Endothelial cell of umbilical vein (primary cell): ENCODE results near the gene SRPX. TPM values are rescaled to one million over a fixed set of nuclear protein-coding genes. Genes with fewer than 3 reads are reported as not detected.
A peak's percentile ranks its signal among the peaks of the same experiment; 100 is the strongest.

Experiments used
- BruUV-seq: library from RNA; stranded (reverse); fragments of 400-500 nt; replicated peaks from 2 replicates; lab custom pipeline; 2021; lab: Mats Ljungman, UMichigan
- CTCF ChIA-PET: fragments of 300-600, 350-600 bp; sonication (Branson Sonifier 250); formaldehyde crosslinking; loops from one replicate; lab custom pipeline; 2021; ENCODE audit warnings: antibody characterized with exemption, inconsistent platforms; lab: Charles Lee
- POLR2A ChIA-PET: fragments of 300-600, 350-600 bp; sonication (Branson Sonifier 250); formaldehyde crosslinking; loops from one replicate; lab custom pipeline; 2021; ENCODE audit warnings: antibody characterized with exemption, inconsistent platforms; lab: Charles Lee
- DNase-seq: peaks from one replicate; pipeline ENCODE4 v3.0.0-alpha.2; 2011; ENCODE audit warnings: low read depth, low spot score
- FAIRE-seq: peaks from 2 replicates; lab custom pipeline; 2011; peaks lifted over from hg19 to GRCh38; lab: Jason Lieb, UNC
- H2AFZ ChIP-seq: 2 replicates; pipeline ENCODE4 v1.6.0; 2012; ENCODE audit warnings: low read depth, low read length, control low read depth, inconsistent platforms
- H3K27ac ChIP-seq: 2 replicates; pipeline ENCODE4 v1.5.1; 2011; ENCODE audit warnings: low read depth, mild to moderate bottlenecking, control low read depth, low read length, moderate library complexity; ENCODE audit not compliant: insufficient read depth
- H3K27me3 ChIP-seq, 2 experiments: 2 replicates each; pipeline versions ENCODE4 v1.6.0 to v1.6.1; 2011; ENCODE audit warnings: low read length in 2 of 2, mixed read lengths in 1 of 2; ENCODE audit not compliant: control insufficient read depth in 2 of 2, insufficient read depth in 2 of 2
- H3K36me3 ChIP-seq, 2 experiments: 2 replicates in 1 of 2; 3 replicates in 1 of 2; pipeline ENCODE4 v1.5.1; 2011; ENCODE audit warnings: low read length in 2 of 2, mild to moderate bottlenecking in 1 of 2, moderate library complexity in 1 of 2; ENCODE audit not compliant: control insufficient read depth in 2 of 2, insufficient read depth in 2 of 2; ENCODE audit errors: extremely low read depth in 1 of 2
- H3K4me1 ChIP-seq: 3 replicates; pipeline ENCODE4 v1.5.1; 2011; ENCODE audit warnings: mild to moderate bottlenecking, low read length; ENCODE audit not compliant: control insufficient read depth, insufficient read depth; ENCODE audit errors: extremely low read depth
- H3K4me2 ChIP-seq: 2 replicates; pipeline ENCODE4 v1.6.1; 2011; ENCODE audit warnings: low read length, control low read depth, mixed read lengths; ENCODE audit not compliant: insufficient read depth
- H3K4me3 ChIP-seq, 3 experiments: fragments of 200-600 bp in 1 of 3; sonication (generic), shearing (Covaris generic) in 1 of 3; replicated peaks in 1 of 3; 2 replicates each; pipeline ENCODE4 v1.5.1; 2011 to 2016; ENCODE audit warnings: control low read depth in 3 of 3, low read length in 3 of 3, mild to moderate bottlenecking in 2 of 3, inconsistent platforms in 1 of 3, low read depth in 1 of 3, moderate library complexity in 1 of 3; ENCODE audit not compliant: insufficient read depth in 1 of 3
- H3K79me2 ChIP-seq: 2 replicates; pipeline ENCODE4 v1.6.0; 2012; ENCODE audit warnings: low read length, inconsistent platforms; ENCODE audit not compliant: control insufficient read depth, insufficient read depth
- H3K9ac ChIP-seq: replicated peaks from 2 replicates; pipeline ENCODE3; 2011; ENCODE audit warnings: low read length, control low read depth; ENCODE audit not compliant: insufficient read depth; ENCODE audit errors: extremely low read depth
- H3K9me1 ChIP-seq: replicated peaks from 3 replicates; pipeline ENCODE4 v1.6.0; 2011; ENCODE audit warnings: mild to moderate bottlenecking, low read length; ENCODE audit not compliant: control insufficient read depth, insufficient read depth; ENCODE audit errors: extremely low read depth
- H3K9me3 ChIP-seq: replicated peaks from 2 replicates; pipeline ENCODE4 v1.5.1; 2012; ENCODE audit warnings: low read length, inconsistent platforms; ENCODE audit not compliant: control insufficient read depth, insufficient read depth
- H4K20me1 ChIP-seq: replicated peaks from 2 replicates; pipeline ENCODE3; 2011; ENCODE audit warnings: mild to moderate bottlenecking, low read length; ENCODE audit not compliant: control insufficient read depth, insufficient read depth; ENCODE audit errors: extremely low read depth
- CTCF ChIP-seq, 2 donors: IDR thresholded peaks; 1 replicate in 1 of 2; 2 replicates in 1 of 2; pipeline ENCODE4 v1.5.1; 2011; ENCODE audit warnings: low read length in 2 of 2, mild to moderate bottlenecking in 2 of 2, moderate library complexity in 2 of 2, control low read depth in 1 of 2, inconsistent platforms in 1 of 2, low read depth in 1 of 2; ENCODE audit not compliant: insufficient read depth in 1 of 2; ENCODE audit errors: extremely low read depth in 1 of 2
- EZH2 ChIP-seq: IDR thresholded peaks from 2 replicates; pipeline ENCODE4 v1.6.1; 2012; ENCODE audit warnings: borderline replicate concordance, low read depth, mild to moderate bottlenecking, moderate library complexity, low read length, inconsistent platforms; ENCODE audit not compliant: severe bottlenecking
- FOS ChIP-seq: IDR thresholded peaks from 2 replicates; pipeline ENCODE4 v1.6.1; 2011; ENCODE audit warnings: mild to moderate bottlenecking, low read length, moderate library complexity, borderline replicate concordance; ENCODE audit not compliant: insufficient read depth
- GATA2 ChIP-seq: IDR thresholded peaks from 2 replicates; pipeline ENCODE4 v1.7.0; 2011; ENCODE audit warnings: low read depth, mild to moderate bottlenecking, moderate library complexity, mixed read lengths, low read length; ENCODE audit not compliant: insufficient read length, insufficient read depth
- JUN ChIP-seq: IDR thresholded peaks from 2 replicates; pipeline ENCODE4 v1.6.1; 2011; ENCODE audit warnings: borderline replicate concordance, low read depth; ENCODE audit not compliant: insufficient read length, insufficient read depth
- MAX ChIP-seq: IDR thresholded peaks from 2 replicates; pipeline ENCODE4 v1.6.1; 2011; ENCODE audit not compliant: insufficient read depth, insufficient read length
- MYC ChIP-seq: IDR thresholded peaks from one replicate; pipeline ENCODE4 v1.6.1; 2011; ENCODE audit warnings: mild to moderate bottlenecking, low read depth, low read length
- POLR2A ChIP-seq: IDR thresholded peaks from 2 replicates; pipeline ENCODE4 v1.6.1; 2012; ENCODE audit warnings: low read depth, mild to moderate bottlenecking, control low read depth, low read length
- POLR2AphosphoS5 ChIP-seq: IDR thresholded peaks from 2 replicates; pipeline ENCODE4 v1.6.1; 2012; ENCODE audit warnings: low read depth, mild to moderate bottlenecking, control low read depth, low read length, moderate library complexity; ENCODE audit not compliant: insufficient read depth
- dilution Hi-C: fragments of 300-500 bp; cut with MboI; formaldehyde crosslinking; loops from one replicate; pipeline ENCODE4 v1.15.0; 2019; ENCODE audit warnings: low sequenced_read_pairs; ENCODE audit not compliant: extremely low pct_ligation_motif_present
- intact Hi-C: fragments of 100-400 bp; cut with micrococcal nuclease; formaldehyde crosslinking; loops from one replicate; pipeline ENCODE4 v1.10.0; 2022
- polyA plus RNA-seq, 4 experiments: library from polyadenylated mRNA; depleted of rRNA in 3 of 4; stranded (reverse) in 3 of 4; unstranded in 1 of 4; fragments of >200 nt; gene quantifications; 2 replicates each; pipeline versions ENCODE4 v1.2.1 to v1.2.3, GENCODE V29; 2011 to 2012; ENCODE audit warnings: missing spikeins in 1 of 4
- total RNA-seq: library from RNA; stranded (reverse); gene quantifications from 2 replicates; pipeline ENCODE4 v1.2.3, GENCODE V29; 2021

Gene SRPX
- total and polyA plus RNA-seq, 2 donors (not counting 3 experiments of a cell fraction or from before 2014, with no cell fraction given), result 104 to 140 TPM

DNA sequence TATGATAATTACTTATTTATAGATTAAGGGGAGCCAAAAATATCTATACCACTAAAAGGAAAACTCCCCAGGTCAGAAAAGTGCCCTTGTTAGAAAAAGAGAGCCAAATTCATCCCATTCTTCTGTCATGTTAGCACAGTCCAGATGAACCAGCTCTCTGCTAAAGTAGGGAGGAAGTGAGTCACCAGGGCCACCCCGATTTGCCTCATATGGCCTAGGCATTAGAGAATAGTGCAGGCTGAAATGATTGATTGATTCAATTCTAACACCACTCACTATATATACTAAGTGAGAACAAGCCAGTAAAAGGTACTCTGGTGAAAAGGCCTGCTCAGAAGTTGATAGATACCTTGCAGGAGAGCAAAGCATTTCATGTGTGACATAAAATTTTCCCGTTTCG, 94.5 kb downstream of the SRPX start:
- FAIRE-seq (no peak), DNase-seq (peak; percentile 10)
- Histone ChIP-seq H4K20me1 (no peaks in the 10 kb centered on the region), H3K36me3 (no peaks in the 10 kb centered on the region), H3K4me3 (no peak overlapping the region), H3K79me2 (no peaks in the 10 kb centered on the region), H2AFZ (no peak overlapping the region), H3K4me1 (no peaks in the 10 kb centered on the region), H3K27me3 (no peaks in the 10 kb centered on the region), H3K4me2 (no peak overlapping the region), H3K9me3 (no peaks in the 10 kb centered on the region), H3K27ac (no peak overlapping the region), H3K9ac (no peak overlapping the region), H3K9me1 (no peaks in the 10 kb centered on the region)
- intact Hi-C loops, result no loop called here
- dilution Hi-C loops, result no loop called here
- POLR2A ChIA-PET, result no interaction called here
- CTCF ChIA-PET, result no interaction called here
- no peak for TF ChIP-seq MYC
- no peak for TF ChIP-seq JUN
- TF ChIP-seq POLR2A, result no peak
- TF ChIP-seq EZH2, result no peak
- TF ChIP-seq CTCF (IDR thresholded peaks at IDR 0.05; ENCODE audit: extremely low read depth in 1 of 2, insufficient read depth in 1 of 2, low read depth in 1 of 2, low read length in 2 of 2), result no peak
- TF ChIP-seq GATA2, result no peak
- no peak for TF ChIP-seq MAX
- TF ChIP-seq FOS, result no peak
- no peak for TF ChIP-seq POLR2AphosphoS5
- BruUV-seq, result no TSS peak
